Activated naive CD8-positive, alpha-beta T cell treated with anti-CD3 and anti-CD28 coated beads, Interleukin-2, amount 50 U/mL, for 16 hours (primary cell): ENCODE measurements around the gene PAPPA2.

Experiments used
- DNase-seq: peaks from one replicate; pipeline ENCODE4 v3.0.0-alpha.2; 2020; ENCODE audit warnings: low read depth, low spot score

The PAPPA2 gene

DNA sequence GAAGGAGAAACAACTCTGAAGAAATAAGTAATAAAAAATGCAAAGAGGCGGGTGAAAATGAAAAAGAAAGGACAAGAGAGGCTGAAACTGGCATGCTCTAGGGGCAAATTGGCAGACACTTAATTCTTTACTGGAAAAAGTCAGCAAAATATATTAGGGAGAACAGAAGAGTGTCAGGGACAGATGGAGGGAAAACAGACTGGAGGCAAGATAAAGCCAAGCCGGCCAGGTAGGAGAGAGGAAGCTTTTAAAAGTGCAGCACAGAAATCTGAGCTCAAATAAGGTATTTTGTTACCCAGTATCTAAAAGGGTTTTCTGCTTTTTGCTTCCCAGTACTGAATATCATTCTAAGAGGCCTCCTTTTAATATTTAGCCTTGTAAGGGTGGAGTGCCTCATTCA lies 339.3 kb downstream of the PAPPA2 start:
- no peak for DNase-seq

- no peak for DNase-seq
These were observed 340.1 kb downstream of the PAPPA2 start for GRCh38 chr1:176803042-176803441.

DNA sequence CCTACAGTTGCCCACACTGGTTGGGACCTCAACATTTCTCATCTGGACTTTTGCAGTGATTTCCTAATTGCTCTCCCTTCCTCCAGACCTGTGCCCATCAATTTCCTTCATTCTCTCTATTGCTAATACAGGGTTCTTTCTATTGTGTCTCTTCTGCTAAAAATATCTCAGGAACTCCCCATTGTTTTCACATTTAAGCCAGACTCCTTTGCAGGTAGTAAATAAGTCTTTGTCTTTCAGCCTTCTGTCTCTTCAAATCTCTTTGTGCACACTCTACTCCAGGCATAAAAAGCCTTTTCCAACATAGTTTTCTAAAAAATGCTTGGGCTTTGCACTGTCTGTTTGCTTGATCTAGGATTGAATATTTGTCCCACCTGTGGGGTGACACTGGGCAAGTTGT lies 340.6 kb downstream of the PAPPA2 start:
- no peak for DNase-seq

DNA sequence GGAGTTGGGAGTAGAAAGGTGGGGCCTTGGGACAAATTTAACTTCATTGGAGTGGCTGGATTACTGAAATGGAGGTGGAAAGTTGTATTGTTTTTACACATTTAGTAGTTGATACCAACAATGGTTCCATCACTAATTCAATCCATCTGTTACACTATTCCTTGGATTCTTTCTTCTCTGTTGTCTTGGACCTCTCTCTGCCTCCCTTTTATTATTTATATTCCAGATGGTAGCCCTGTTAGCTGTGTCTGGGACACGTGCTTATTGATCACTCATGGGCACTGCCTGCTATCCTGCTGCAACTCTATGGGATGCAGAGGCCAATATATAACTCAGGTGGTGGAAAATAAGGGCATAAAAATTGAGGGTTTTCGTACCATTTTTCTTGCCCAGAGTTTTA lies 346.3 kb downstream of the PAPPA2 start:
- no peak for DNase-seq

GRCh38 chr1:176811511-176812288 lies 348.7 kb downstream of the PAPPA2 start:
- DNase-seq = no peak

- DNase-seq = no peak
These were observed 352.6 kb downstream of the PAPPA2 start for GRCh38 chr1:176815621-176816020.

DNA sequence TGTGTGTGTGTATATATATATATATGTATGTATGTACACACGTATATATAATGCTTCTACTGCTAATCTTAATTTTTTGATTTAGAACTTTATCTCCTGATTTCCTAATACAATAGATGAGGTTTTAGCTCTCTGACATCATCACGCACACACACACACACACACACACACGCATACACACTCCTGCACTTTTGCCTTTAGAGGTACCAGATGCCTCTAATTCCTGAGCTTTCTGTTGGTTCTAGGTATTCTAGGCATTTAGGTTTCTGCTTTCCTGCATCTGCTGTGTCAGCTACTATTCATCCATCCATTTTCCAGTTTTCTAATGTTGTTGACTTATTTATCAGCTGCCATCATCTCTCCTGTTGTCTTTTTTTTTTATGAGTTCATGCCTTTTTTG lies 353.3 kb downstream of the PAPPA2 start:
- DNase-seq = no peak

DNA sequence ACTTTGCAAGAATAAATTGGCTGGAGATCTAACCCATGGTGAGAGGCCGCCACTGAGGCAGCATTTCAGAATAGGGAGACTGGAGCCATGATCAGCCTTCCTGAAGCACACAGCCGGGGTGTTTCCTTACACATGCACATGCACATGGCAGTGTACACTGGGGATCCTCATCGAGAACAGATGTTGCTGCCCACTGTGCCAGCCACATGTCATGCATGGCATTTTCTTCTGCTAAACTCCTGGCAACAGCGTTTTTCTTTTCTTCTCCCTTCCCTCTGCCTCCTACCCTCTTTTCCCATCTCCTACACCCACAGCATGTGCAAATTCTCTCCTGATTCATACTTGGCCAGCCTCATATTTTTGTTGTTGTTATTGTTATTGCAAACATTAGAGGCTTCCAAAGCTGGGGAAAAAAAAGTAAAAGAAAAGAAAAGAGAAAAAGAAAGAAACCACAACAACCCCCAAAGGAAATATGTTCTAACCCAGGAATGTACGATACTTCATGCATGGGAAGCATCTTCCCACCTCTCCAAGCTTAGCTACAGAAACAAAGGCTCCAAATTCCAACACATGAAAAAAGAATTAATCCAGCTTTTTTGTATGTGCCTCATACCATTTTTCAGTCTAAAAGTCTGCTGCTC lies 357.5 kb downstream of the PAPPA2 start:
- DNase-seq = no peak

DNA sequence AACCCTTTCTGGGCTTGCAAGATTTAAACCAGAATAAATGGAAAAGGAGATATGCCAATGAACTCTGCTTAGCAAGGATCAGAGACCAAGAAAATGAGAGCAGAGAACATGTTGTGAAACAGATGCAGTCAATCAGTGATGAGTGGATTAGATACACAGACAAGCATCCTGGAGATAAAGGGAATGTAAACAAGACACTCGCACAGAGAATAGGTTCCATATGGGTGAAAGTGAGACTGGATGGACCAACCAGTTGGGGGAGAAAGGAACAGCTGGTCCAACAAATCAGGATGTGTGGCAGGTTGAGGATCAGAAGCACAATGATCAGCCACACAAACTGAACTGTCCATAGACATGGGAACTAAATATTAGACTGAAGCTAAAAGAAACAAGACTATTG lies 363.3 kb downstream of the PAPPA2 start:
- DNase-seq = no peak

- no peak for DNase-seq
These were observed 366.3 kb downstream of the PAPPA2 start for GRCh38 chr1:176829261-176829660.

GRCh38 chr1:176831150-176831549 lies 368.2 kb downstream of the PAPPA2 start:
- DNase-seq = no peak

DNA sequence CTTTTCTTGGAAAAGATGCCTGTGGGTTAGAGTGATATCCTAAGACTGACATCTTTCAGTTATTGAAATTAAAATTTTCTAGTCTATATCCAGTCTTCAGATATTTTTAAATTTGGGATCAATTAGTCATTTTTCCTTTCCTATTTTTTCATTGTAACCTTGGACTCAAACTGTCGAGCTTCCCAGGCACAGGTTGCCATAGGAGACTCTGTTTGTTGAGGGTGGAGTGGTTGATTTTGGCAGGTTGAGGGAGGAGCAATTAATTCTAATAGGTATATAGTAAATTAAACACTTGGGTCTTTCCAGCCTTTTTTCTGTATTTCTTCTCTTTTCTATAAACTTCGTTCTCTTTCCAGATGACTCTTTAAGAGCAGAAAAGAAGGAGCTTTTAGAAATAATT lies 374.7 kb downstream of the PAPPA2 start:
- no peak for DNase-seq

- DNase-seq = no peak
These were observed 375.5 kb downstream of the PAPPA2 start for GRCh38 chr1:176838276-176838995.

DNA sequence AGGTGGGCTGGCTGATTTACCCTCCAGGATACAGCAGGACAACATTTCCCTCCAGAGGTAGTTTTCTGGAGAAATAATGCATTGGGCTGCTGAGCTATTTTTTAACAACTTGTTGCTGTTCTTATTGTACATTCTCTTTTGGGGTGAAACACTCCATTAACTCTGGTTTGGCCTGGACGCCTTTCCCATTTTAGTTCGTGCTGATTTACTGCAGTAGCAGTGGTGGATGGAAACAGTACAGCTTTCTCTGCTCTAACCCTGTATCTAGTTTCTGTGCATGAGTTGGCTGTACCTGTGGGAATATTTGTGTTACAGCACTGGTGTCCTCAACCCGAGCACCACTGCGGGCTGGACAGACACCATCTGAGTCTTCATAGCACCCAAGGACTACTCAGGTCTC lies 376.2 kb downstream of the PAPPA2 start:
- no peak for DNase-seq

DNA sequence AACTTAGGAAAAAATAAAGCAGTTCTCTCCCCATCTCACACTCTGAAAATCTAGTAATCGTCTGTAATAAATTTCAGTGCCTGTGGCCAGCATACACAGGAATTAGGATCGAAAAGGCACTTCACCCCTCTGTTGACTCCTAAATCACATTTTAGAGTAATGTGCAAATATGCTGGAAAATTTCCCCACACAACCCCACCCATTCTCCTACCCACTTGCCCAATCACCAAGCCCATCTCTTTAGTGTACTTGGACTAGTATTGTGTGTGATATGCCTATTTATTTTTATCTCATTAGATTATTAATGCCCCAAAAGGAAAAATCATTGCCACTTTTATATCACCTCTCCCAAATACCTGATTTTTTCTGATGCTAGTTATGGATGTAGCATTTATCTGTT lies 378.3 kb downstream of the PAPPA2 start:
- DNase-seq = no peak

DNA sequence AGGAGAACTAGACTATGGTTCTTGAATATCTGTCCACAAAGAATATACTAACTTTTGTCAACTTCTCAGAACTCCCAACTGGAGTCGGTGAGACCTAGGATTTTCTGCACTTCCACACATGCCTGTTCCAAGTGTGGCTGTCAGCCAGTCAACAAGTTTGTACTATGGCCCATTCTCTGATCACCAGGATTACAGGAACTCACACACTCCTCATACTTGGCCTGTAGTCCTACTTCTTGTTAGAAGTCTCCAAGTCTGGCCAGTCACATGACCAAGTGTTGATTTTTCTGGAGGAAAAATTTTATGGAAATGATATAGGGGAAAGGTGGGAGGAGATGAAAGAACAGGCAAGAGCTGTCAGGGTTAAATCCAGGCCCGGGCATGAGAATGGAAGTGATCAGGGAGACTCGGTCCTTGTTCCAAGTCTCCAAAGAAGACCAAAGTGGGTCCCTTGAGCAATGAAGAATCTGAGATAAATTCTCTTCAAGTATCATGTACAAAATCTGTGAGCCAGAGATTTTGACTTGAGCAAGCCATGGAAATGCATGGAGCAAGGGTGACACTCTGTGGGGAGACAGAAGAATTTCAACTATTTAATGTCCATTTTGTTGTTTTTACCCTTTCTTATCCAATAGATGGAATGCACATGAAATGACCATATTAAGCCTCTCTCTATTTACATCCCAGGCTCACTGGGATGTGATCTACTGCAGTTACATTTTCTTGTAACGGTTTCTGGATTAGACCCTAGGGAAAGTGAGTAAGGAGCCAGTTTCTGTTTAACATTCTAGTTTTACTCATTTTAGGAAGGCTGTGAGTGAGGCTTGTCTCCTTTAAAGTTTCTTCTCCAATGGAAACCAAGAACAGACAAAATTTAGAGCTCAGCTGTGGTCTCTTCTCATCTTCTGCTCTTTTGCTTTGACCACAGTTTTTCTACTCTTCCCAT lies 380.6 kb downstream of the PAPPA2 start:
- DNase-seq = no peak

DNA sequence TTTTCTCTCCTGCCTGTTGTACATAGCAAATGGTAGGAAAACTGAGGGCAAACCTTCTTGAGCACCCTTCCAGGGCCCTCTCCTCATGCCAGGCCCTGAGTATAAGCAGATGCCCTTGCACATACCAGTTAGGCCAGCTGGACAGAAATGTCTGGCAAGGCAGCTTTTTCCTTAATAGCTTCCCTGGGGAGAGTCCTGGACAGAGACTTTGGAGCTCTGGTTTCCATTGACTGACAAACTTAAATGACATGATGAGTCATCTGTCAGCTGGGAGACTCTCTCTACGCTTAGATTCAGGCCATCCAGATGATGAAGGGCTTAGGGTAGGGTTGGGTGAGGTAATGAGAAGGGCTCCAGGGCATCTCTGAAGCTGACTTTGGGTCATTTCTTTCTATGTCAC lies 384.1 kb downstream of the PAPPA2 start:
- no peak for DNase-seq

- DNase-seq = no peak
These were observed 386.3 kb downstream of the PAPPA2 start for GRCh38 chr1:176849281-176849680.

GRCh38 chr1:176850871-176851270 lies 387.9 kb downstream of the PAPPA2 start:
- DNase-seq = no peak

DNA sequence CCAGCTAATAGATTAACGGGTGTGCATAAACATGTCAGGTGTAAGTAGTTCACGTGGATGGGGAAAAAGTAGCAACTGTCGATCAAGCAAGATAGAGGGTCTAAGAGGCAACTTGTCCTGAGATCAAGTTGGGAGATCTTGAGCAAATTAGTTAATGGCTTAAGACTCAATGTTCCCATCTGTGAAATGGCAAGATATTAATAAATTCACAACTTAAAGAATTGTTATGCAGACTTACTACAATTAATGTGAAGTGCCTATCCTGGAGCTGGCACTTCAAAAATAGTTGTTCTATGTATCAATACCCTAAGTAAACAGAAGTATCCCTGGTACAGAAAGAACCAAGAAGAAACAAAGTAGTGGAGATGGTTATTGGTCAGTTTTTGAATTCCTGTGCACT lies 389.1 kb downstream of the PAPPA2 start:
- no peak for DNase-seq

DNA sequence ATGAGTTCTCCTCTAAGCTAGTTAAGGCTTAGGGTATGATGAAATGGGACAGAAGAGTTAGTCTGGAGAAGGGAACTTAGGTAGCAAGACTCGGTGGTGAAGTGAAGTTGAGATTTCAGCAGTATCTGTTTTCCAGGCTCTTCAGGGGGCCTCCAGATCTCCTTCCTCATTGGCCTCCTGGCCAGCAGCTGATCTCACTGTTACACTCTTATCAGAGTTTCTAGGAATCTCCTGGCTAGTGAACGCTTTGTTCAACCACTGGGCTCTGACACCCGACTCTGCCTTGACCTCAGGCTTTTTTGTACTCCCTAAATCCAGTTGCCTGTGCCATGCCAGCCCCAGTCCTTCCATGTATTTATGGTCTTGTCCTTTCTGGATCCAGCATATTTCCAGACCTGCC lies 390.5 kb downstream of the PAPPA2 start:
- DNase-seq = no peak

GRCh38 chr1:176854121-176854520 lies 391.1 kb downstream of the PAPPA2 start:
- DNase-seq = no peak
